Keratinocyte (primary cell): ENCODE results near the gene MTUS2. TPM values are rescaled to one million over a fixed set of nuclear protein-coding genes. Genes with fewer than 3 reads are reported as not detected.

Source experiments
- DNase-seq: peaks from one replicate; pipeline ENCODE4 v3.0.0-alpha.2; 2011; ENCODE audit warnings: low read depth, missing footprints, low spot score
- FAIRE-seq: peaks from 2 replicates; lab custom pipeline; 2011; peaks lifted over from hg19 to GRCh38; lab: Jason Lieb, UNC
- H2AFZ ChIP-seq: 2 replicates; pipeline ENCODE4 v1.6.0; 2012; ENCODE audit warnings: low read length, control low read depth, inconsistent platforms; ENCODE audit not compliant: control insufficient read depth
- H3K27ac ChIP-seq: 2 replicates; pipeline ENCODE4 v1.5.1; 2011; ENCODE audit warnings: low read length; ENCODE audit not compliant: control insufficient read depth, insufficient read depth
- H3K27me3 ChIP-seq: 3 replicates; pipeline ENCODE4 v1.6.0; 2011; ENCODE audit warnings: low read length; ENCODE audit not compliant: control insufficient read depth, insufficient read depth; ENCODE audit errors: extremely low read depth
- H3K36me3 ChIP-seq, 2 experiments: 2 replicates in 1 of 2; 3 replicates in 1 of 2; pipeline ENCODE4 v1.5.1; 2011; ENCODE audit warnings: low read length in 2 of 2, mild to moderate bottlenecking in 1 of 2; ENCODE audit not compliant: control insufficient read depth in 2 of 2, insufficient read depth in 2 of 2; ENCODE audit errors: extremely low read depth in 1 of 2
- H3K4me1 ChIP-seq: 3 replicates; pipeline ENCODE4 v1.5.1; 2011; ENCODE audit warnings: low read length; ENCODE audit not compliant: control insufficient read depth, insufficient read depth; ENCODE audit errors: extremely low read depth
- H3K4me2 ChIP-seq: 3 replicates; pipeline ENCODE4 v1.6.0; 2011; ENCODE audit warnings: low read depth, low read length; ENCODE audit not compliant: control insufficient read depth, insufficient read depth; ENCODE audit errors: extremely low read depth
- H3K4me3 ChIP-seq, 3 experiments: fragments of 200-600 bp in 1 of 3; sonication (generic) in 1 of 3; 2 replicates in 2 of 3; 3 replicates in 1 of 3; pipeline ENCODE4 v1.5.1; 2011 to 2016; ENCODE audit warnings: low read length in 3 of 3, mild to moderate bottlenecking in 3 of 3, control low read depth in 2 of 3, inconsistent platforms in 1 of 3, low read depth in 1 of 3, mixed read lengths in 1 of 3, mixed run types in 1 of 3, moderate library complexity in 1 of 3; ENCODE audit not compliant: control insufficient read depth in 2 of 3, insufficient read depth in 2 of 3; ENCODE audit errors: extremely low read depth in 1 of 3
- H3K79me2 ChIP-seq: 2 replicates; pipeline ENCODE4 v1.6.0; 2012; ENCODE audit warnings: low read length; ENCODE audit not compliant: control insufficient read depth, insufficient read depth
- H3K9ac ChIP-seq: 3 replicates; pipeline ENCODE4 v1.6.0; 2011; ENCODE audit warnings: low read length; ENCODE audit not compliant: control insufficient read depth, insufficient read depth; ENCODE audit errors: extremely low read depth
- H3K9me1 ChIP-seq: 3 replicates; pipeline ENCODE4 v1.6.0; 2011; ENCODE audit warnings: low read length; ENCODE audit not compliant: control insufficient read depth, insufficient read depth; ENCODE audit errors: extremely low read depth
- H3K9me3 ChIP-seq: 2 replicates; pipeline ENCODE4 v1.5.1; 2012; ENCODE audit warnings: low read depth, low read length; ENCODE audit not compliant: control insufficient read depth
- H4K20me1 ChIP-seq: 3 replicates; pipeline ENCODE4 v1.6.0; 2011; ENCODE audit warnings: low read length; ENCODE audit not compliant: control insufficient read depth, insufficient read depth; ENCODE audit errors: extremely low read depth
- CTCF ChIP-seq, 3 experiments: IDR thresholded peaks in 1 of 3; conservative IDR thresholded peaks in 1 of 3; optimal IDR thresholded peaks in 1 of 3; 2 replicates in 2 of 3; 3 replicates in 1 of 3; pipeline versions ENCODE3 to v1.5.1; 2011; ENCODE audit warnings: low read length in 3 of 3, mild to moderate bottlenecking in 3 of 3, moderate library complexity in 2 of 3, control low read depth in 1 of 3, inconsistent platforms in 1 of 3; ENCODE audit not compliant: insufficient read depth in 2 of 3; ENCODE audit errors: extremely low read depth in 1 of 3
- EZH2 ChIP-seq: IDR thresholded peaks from one replicate; pipeline ENCODE4 v1.6.1; 2012; ENCODE audit warnings: inconsistent platforms, mild to moderate bottlenecking, low read length, moderate library complexity
- dilution Hi-C: fragments of 300-500 bp; cut with MboI; formaldehyde crosslinking; loops from one replicate; pipeline ENCODE4 v1.7.0; 2020; ENCODE audit warnings: low sequenced_read_pairs; ENCODE audit not compliant: extremely low pct_ligation_motif_present
- polyA plus RNA-seq, 5 experiments: library from polyadenylated mRNA; depleted of rRNA in 3 of 5; stranded (reverse) in 3 of 5; stranded (forward) in 1 of 5; unstranded in 1 of 5; fragments of >200 nt; gene quantifications; 1 replicate in 1 of 5; 2 replicates in 3 of 5; 3 replicates in 1 of 5; pipeline versions ENCODE4 v1.2.1 to v1.2.3, GENCODE V29; 2011 to 2012; ENCODE audit warnings: missing spikeins in 2 of 5, low read depth in 1 of 5, low replicate concordance in 1 of 5

MTUS2 gene
- polyA plus RNA-seq, 1 donor (not counting 4 experiments of a cell fraction or from before 2014, with no cell fraction given), result 0.17 TPM

- no peaks in the 10 kb centered on the region for H3K79me2 ChIP-seq
- no peak overlapping the region for H2AFZ ChIP-seq
- no peaks in the 10 kb centered on the region for H3K9me3 ChIP-seq
- H3K27me3 ChIP-seq, result no peaks in the 10 kb centered on the region
- H3K4me2 ChIP-seq, result no peak overlapping the region
- DNase-seq, result no peak
- no peaks in the 10 kb centered on the region for H3K36me3 ChIP-seq
- TF ChIP-seq EZH2 (no peak), CTCF (optimal IDR thresholded peaks at IDR 0.05 in 1 of 3, IDR thresholded peaks at IDR 0.05 in 1 of 3, conservative IDR thresholded peaks at IDR 0.05 in 1 of 3; ENCODE audit: extremely low read depth in 1 of 3, insufficient read depth in 2 of 3, low read length in 3 of 3) (no peak)
- no peak overlapping the region for H3K27ac ChIP-seq
- FAIRE-seq, result no peak
- no peak overlapping the region for H3K9ac ChIP-seq
- dilution Hi-C loops, result no loop called here
- H4K20me1 ChIP-seq, result no peaks in the 10 kb centered on the region
- H3K9me1 ChIP-seq, result no peaks in the 10 kb centered on the region
- no peak overlapping the region for H3K4me3 ChIP-seq
- H3K4me1 ChIP-seq, result peaks cover 21% of the 10 kb centered on the region
Measured at GRCh38 chr13:29452773-29453616, 632.9 kb downstream of the MTUS2 start.

GRCh38 chr13:29453617-29454011 is 633.5 kb downstream of the MTUS2 start:
- Histone ChIP-seq H2AFZ (no peak overlapping the region), H3K27me3 (no peaks in the 10 kb centered on the region), H3K4me2 (no peak overlapping the region)

More at GRCh38 chr13:29453617-29454011, 633.5 kb downstream of the MTUS2 start:
- dilution Hi-C loops, result no loop called here
- FAIRE-seq (no peak), DNase-seq (no peak)
- TF ChIP-seq EZH2, result no peak
- no peak for TF ChIP-seq CTCF (optimal IDR thresholded peaks at IDR 0.05 in 1 of 3, IDR thresholded peaks at IDR 0.05 in 1 of 3, conservative IDR thresholded peaks at IDR 0.05 in 1 of 3; ENCODE audit: extremely low read depth in 1 of 3, insufficient read depth in 2 of 3, low read length in 3 of 3)
- Histone ChIP-seq H3K36me3 (no peaks in the 10 kb centered on the region), H3K9me1 (no peaks in the 10 kb centered on the region), H3K4me1 (peaks cover 27% of the 10 kb centered on the region), H3K27ac (no peak overlapping the region), H3K4me3 (no peak overlapping the region), H3K9me3 (no peaks in the 10 kb centered on the region), H3K9ac (no peak overlapping the region), H4K20me1 (no peaks in the 10 kb centered on the region), H3K79me2 (no peaks in the 10 kb centered on the region)
